ENCODE measurements around the gene CACNA1C.
"Not testable (repeated sequence)": the region's sequence is repeated elsewhere in the genome, so short reads cannot be mapped to it uniquely, and the experiment has no call there.

The CACNA1C gene

DNA sequence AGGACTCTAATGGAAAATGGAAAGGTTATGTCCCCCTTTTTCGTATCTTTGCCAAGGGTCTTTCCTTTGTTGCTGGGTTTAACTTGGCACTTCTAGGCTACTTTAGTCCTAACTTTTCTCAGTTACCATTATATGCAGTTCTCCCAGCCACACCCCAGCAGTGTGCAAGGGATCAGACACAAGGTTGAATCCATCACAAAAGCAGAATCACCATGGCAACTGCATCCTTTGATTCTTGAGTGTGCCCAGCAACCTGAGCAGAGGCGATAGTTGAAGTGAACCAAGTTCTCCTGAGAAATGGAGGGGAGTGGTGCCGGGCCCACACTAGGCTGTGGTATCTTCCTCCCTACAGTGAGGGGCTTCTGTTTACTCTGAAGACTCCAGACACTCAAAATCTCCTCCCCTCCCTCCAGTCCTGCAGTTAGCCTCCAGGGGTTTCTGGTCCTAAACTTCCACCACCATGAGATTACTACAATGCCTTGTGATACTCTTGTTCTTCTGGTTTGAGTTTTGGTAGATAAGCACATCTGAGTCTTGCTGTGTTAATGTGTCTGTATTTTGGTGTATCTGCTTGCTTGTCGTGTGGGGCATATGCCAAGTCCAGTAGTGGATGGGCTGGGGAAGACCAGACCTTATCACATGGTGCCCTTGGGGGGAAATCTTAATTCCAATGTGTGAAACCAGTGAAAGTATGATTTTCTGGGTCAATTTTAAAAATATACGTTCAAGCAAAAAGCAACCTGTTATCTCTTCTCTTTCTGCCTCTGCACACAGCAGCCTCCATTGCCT, 183.9 kb downstream of the CACNA1C start:
- DNase-seq, result no peak

DNA sequence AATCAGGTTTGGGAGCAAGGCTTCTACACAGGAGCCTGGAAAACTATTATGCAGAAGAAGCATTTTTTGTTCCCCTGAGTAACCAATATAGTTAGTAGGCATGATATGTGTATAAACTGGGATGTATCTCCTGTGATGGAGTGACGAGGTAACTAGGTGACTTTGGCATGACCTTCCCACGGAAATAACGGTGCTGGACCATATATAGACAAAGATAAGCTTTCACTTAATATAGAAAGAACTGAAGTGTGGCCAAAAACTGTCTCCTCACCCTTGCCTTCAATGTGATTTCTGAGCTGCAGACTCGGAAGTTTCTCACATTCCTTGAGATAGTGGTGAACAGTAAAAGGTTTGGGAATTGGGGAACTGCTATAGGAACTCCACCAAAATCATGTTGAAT, 185.3 kb downstream of the CACNA1C start:
- DNase-seq, result no peak

DNA sequence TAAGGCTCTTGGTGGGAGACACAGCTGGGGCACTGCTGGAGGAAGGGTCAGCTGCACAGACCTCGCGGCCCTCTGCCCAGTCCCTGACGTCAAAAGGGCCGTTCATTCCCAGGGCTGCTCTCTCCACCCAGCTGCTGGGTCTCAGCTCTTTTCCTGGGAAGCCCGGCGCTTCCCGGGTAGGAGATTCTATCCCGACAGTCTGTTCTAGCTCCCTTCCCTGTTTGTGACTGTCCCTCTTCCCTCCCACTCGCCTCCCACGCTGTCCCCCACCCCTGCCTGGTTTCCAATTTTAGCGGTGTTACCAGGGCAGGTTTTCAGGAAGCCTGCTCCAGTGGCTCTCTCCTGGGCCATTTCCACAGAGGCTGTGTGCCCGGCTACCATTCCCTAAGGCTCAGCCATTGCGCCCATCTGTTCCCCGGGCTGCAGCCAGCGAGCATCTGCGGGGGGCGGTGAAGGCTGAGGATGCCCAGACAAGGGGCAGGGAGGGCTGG, 186.6 kb downstream of the CACNA1C start:
- DNase-seq, result no peak

GRCh38 chr12:2240390-2240789, 187.6 kb downstream of the CACNA1C start:
- DNase-seq, result no peak

GRCh38 chr12:2240984-2241383, 188.2 kb downstream of the CACNA1C start:
- DNase-seq, result no peak

DNA sequence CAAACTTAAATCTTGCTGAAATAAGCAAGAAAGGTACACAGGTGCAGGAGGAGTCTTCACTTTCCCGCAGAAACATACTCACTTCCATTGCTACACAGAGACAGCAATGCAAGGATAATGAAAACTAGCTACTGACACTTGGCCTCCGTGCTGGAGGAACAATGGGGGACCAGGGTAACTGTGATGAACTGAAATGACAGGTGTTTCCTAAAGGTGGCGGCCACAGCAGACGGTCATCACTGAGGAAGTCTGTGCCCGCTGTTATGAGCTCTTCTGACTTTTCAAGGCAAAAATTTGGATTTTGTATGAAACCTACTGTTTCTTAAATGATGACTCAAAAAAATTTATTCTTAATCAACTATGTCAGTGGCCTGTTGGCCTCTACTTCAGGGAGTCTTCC, 189.4 kb downstream of the CACNA1C start:
- no peak for DNase-seq

DNA sequence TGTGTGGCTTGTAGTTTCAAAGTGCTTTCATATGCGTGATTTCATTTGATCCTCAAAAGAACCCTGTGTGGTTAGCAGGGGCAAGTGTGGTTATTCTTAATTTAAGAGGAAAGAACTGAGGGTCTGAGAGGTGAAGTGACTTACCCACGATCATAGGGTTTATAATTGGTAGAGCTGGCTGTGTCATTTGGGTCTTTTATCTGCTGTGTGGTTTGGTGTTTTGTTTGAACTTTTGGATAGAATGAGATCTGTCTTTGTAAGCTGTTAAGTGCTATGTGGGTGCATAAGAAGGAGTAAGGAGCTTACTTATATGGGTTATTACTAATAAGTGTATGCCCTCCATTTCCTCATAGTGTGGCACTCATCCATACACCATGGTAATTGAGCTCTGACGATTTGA, 190.0 kb downstream of the CACNA1C start:
- no peak for DNase-seq

GRCh38 chr12:2243275-2243674, 190.5 kb downstream of the CACNA1C start:
- DNase-seq, result no peak

- peak; percentile 31 for DNase-seq
Measured at GRCh38 chr12:2244013-2244861, 191.4 kb downstream of the CACNA1C start.

- no peak for DNase-seq
Measured at GRCh38 chr12:2246358-2246757, 193.6 kb downstream of the CACNA1C start.

- DNase-seq, result no peak
Measured at GRCh38 chr12:2247120-2247519, 194.3 kb downstream of the CACNA1C start.

- DNase-seq, result no peak
Measured at GRCh38 chr12:2247596-2247995, 194.8 kb downstream of the CACNA1C start.

GRCh38 chr12:2248087-2248900, 195.5 kb downstream of the CACNA1C start:
- DNase-seq, result no peak

GRCh38 chr12:2248901-2249381, 196.2 kb downstream of the CACNA1C start:
- peak; percentile 69 for DNase-seq

GRCh38 chr12:2250797-2251196, 198.0 kb downstream of the CACNA1C start:
- no peak for DNase-seq

- DNase-seq, result no peak
Measured at GRCh38 chr12:2251526-2252209, 198.9 kb downstream of the CACNA1C start.

DNA sequence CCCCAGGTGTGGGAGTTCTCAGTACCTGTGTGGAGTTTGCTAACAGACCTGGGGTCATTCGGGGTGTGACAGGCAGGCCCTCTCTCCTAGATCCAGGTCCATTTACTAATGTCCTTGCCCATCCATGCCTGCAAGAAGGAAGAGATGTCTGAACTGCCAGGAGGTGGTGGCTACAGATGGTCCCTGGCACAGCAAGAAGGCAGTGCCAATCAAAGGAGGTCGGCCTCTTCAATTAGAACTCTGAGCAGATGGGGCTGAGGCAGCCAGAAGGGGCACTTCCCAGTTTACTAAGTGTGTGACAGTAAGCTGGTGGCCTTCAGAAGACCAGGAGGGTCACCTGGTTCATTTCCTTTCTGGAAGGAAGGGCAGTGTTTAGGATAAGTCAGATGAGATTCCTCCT, 202.5 kb downstream of the CACNA1C start:
- no peak for DNase-seq

- DNase-seq, result not testable (repeated sequence)
Measured at GRCh38 chr12:2255731-2256130, 202.9 kb downstream of the CACNA1C start.

DNA sequence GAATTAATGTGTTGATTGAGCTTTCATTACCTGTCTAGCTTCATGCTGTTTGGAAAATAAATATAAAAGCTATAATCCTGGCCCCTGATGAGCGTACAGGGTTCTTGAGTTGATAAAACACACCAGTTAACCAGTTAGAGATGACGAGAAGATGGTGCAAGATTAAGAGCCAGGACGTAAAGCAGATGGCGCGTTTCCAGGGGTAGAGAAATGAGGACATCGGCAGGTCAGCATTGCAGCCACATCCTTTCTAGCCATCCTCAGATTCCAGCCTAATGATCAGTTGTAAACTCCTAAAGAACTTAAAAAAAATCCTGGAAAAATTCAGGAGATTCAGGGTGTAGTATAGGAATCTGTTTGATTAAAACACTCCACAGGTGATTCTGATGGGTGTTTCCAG, 203.7 kb downstream of the CACNA1C start:
- DNase-seq, result no peak

GRCh38 chr12:2256915-2257314, 204.1 kb downstream of the CACNA1C start:
- DNase-seq, result no peak

DNA sequence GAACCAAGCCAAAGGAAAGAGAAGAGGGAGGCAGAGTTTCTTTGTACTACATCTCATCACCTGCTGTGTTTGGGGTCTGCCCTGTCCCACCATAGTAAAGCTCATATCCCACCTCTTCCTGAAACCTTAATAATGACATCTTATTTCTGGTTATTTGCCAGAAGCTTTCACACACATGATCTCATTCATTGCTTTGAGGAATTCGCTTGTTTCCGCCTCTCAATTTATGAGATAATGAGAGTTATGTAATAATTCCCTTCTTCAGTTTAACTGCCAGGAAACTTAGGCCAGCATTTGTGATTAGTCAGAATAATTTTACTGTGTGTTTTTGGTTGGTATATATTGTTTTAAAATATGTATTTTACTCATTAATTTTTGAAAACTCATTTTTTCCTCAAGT, 205.2 kb downstream of the CACNA1C start:
- DNase-seq, result no peak

DNA sequence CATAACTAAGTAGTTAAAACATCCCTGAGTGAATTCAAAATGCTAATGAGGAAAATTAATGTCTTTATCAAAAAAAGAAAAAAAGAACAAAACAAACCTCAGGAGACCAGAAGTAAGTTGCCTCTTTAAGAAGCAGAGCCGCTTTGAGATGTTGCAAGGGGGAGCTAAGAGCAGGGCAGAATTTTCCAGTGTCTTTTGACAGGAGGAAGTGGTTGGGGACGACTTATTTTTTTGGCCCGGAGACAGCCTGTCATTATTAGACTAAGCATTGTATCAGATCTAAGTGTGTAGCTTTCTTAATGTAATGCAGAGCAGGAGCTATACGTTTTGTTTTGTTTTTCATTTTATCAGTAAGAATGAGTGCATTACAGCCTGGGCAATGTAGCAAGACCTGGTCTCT, 206.6 kb downstream of the CACNA1C start:
- DNase-seq, result no peak
